OCI-LY7 (cell line): Measurements from ENCODE around the gene ABCA4. TPM values are rescaled to one million over a fixed set of nuclear protein-coding genes. Genes with fewer than 3 reads are reported as not detected.

ENCODE experiments used
- BruUV-seq: library from RNA; stranded (reverse); fragments of 400-500 nt; replicated peaks from 2 replicates; lab custom pipeline; 2021; lab: Mats Ljungman, UMichigan
- CTCF ChIA-PET: fragments of 300-600 bp; sonication (Branson Sonifier 250); formaldehyde crosslinking; loops from one replicate; lab custom pipeline; 2022; ENCODE audit warnings: antibody characterized with exemption; ENCODE audit not compliant: unreplicated experiment; lab: Charles Lee
- POLR2A ChIA-PET: fragments of 300-600 bp; sonication (Branson Sonifier 250); formaldehyde crosslinking; loops from one replicate; lab custom pipeline; 2022; ENCODE audit warnings: antibody characterized with exemption; lab: Charles Lee
- DNase-seq: peaks from one replicate; pipeline ENCODE4 v3.0.0-alpha.2; 2015; ENCODE audit warnings: low spot score
- H2AFZ ChIP-seq: fragments of 200-600 bp; sonication (generic), shearing (Covaris generic); 2 replicates; pipeline ENCODE4 v1.6.1; 2014; ENCODE audit warnings: mild to moderate bottlenecking, antibody characterized with exemption, low read length, moderate library complexity
- H3K27ac ChIP-seq: fragments of 200-600 bp; sonication (generic); 2 replicates; pipeline ENCODE4 v1.5.1; 2014; ENCODE audit warnings: mixed run types, low read depth, mild to moderate bottlenecking, moderate library complexity, low read length, inconsistent platforms; ENCODE audit not compliant: poor library complexity, severe bottlenecking
- H3K36me3 ChIP-seq: fragments of 200-600 bp; sonication (generic); 2 replicates; pipeline ENCODE4 v1.6.1; 2014; ENCODE audit warnings: mild to moderate bottlenecking, antibody characterized with exemption, low read length, moderate library complexity, mixed read lengths; ENCODE audit not compliant: insufficient read depth
- H3K4me1 ChIP-seq: fragments of 200-600 bp; sonication (generic); 2 replicates; pipeline ENCODE4 v1.5.1; 2014; ENCODE audit warnings: mild to moderate bottlenecking, low read length; ENCODE audit not compliant: insufficient read depth, poor library complexity, severe bottlenecking
- H3K4me2 ChIP-seq: fragments of 200-600 bp; sonication (generic); 2 replicates; pipeline ENCODE4 v1.6.1; 2014; ENCODE audit warnings: mild to moderate bottlenecking, low read length
- H3K4me3 ChIP-seq: fragments of 200-600 bp; sonication (generic); 2 replicates; pipeline ENCODE4 v1.5.1; 2014; ENCODE audit warnings: mild to moderate bottlenecking, low read depth, low read length; ENCODE audit not compliant: poor library complexity, severe bottlenecking
- H3K79me2 ChIP-seq: fragments of 200-600 bp; sonication (generic); 2 replicates; pipeline ENCODE4 v1.6.1; 2016; ENCODE audit warnings: low read depth, mild to moderate bottlenecking, low read length, moderate library complexity, mixed read lengths; ENCODE audit not compliant: insufficient read depth
- H3K9me2 ChIP-seq: fragments of 200-600 bp; sonication (generic); 2 replicates; pipeline ENCODE4 v1.6.1; 2016; ENCODE audit warnings: mild to moderate bottlenecking, low read length, mixed read lengths; ENCODE audit not compliant: insufficient read depth
- H3K9me3 ChIP-seq: fragments of 200-600 bp; sonication (generic); 2 replicates; pipeline ENCODE4 v1.6.1; 2014; ENCODE audit warnings: mild to moderate bottlenecking, mixed run types, low read length, mixed read lengths
- H4K20me1 ChIP-seq: fragments of 200-600 bp; sonication (generic); 2 replicates; pipeline ENCODE4 v1.6.1; 2014; ENCODE audit warnings: mild to moderate bottlenecking, antibody characterized with exemption, low read length, moderate library complexity, mixed read lengths; ENCODE audit not compliant: insufficient read depth
- EZH2phosphoT487 ChIP-seq: fragments of 200-600 bp; sonication (generic); IDR thresholded peaks from 2 replicates; pipeline ENCODE4 v1.6.1; 2018; ENCODE audit warnings: low read depth, borderline replicate concordance, mild to moderate bottlenecking, mixed run types, antibody characterized with exemption, low read length, moderate library complexity, mixed read lengths
- intact Hi-C: fragments of 100-400 bp; cut with micrococcal nuclease; formaldehyde crosslinking; loops from one replicate; pipeline ENCODE4 v1.10.0; 2022; ENCODE audit not compliant: unreplicated experiment
- total RNA-seq, 2 experiments: library from RNA; depleted of rRNA in 1 of 2; stranded (reverse); fragments of >200 nt in 1 of 2; shearing (Covaris generic) in 1 of 2; gene quantifications; 2 replicates each; pipeline ENCODE4 v1.2.3, GENCODE V29; 2014 to 2022
- TF ChIP-seq, protein P1 (sequence below): fragments of 200-600 bp; sonication (generic); conservative IDR thresholded peaks from 2 replicates; pipeline ENCODE4 v1.5.1; 2014; ENCODE audit warnings: mild to moderate bottlenecking, antibody characterized with exemption, low read length, moderate library complexity, mixed read lengths

ABCA4 gene
- total RNA-seq, 2 experiments from 2014 or later = not detected

DNA sequence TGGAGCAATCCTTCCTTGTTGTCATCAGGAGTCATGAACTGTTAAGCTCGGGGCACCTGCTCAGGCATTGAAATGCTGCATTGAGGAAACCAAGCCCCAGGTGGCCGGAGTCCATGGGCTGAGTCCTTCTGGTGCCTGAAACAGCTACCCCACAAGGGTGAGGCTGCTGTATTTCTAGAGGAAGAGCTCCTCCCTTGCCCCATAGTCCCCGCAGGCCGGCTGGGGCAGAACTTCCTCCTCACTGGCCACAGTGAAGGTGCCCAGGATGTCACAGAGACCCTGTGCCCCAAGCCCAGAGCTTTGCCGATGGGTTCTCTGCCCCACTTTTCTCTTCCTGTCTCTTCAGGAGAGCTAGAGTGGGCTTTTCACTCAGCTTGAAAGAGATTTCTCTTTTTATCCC, 130.9 kb downstream of the ABCA4 start:
- no peaks in the 10 kb centered on the region for H3K9me2 ChIP-seq
- no peaks in the 10 kb centered on the region for H3K36me3 ChIP-seq
- no peaks in the 10 kb centered on the region for H3K79me2 ChIP-seq
- BruUV-seq = no TSS peak
- ChIA-PET CTCF (no interaction called here), POLR2A (interaction anchor here (0.7 to 1.4 kb wide), 2 partner anchors 10 to 52 kb away, joined by 5 to 6 read pairs; no protein-coding TSS in a partner anchor)
- H3K4me3 ChIP-seq = no peak overlapping the region
- DNase-seq = no peak
- no peaks in the 10 kb centered on the region for H3K9me3 ChIP-seq
- no peaks in the 10 kb centered on the region for H4K20me1 ChIP-seq
- no peak overlapping the region for H3K4me2 ChIP-seq
- no peak for TF ChIP-seq EZH2phosphoT487
- TF ChIP-seq, protein P1, sequence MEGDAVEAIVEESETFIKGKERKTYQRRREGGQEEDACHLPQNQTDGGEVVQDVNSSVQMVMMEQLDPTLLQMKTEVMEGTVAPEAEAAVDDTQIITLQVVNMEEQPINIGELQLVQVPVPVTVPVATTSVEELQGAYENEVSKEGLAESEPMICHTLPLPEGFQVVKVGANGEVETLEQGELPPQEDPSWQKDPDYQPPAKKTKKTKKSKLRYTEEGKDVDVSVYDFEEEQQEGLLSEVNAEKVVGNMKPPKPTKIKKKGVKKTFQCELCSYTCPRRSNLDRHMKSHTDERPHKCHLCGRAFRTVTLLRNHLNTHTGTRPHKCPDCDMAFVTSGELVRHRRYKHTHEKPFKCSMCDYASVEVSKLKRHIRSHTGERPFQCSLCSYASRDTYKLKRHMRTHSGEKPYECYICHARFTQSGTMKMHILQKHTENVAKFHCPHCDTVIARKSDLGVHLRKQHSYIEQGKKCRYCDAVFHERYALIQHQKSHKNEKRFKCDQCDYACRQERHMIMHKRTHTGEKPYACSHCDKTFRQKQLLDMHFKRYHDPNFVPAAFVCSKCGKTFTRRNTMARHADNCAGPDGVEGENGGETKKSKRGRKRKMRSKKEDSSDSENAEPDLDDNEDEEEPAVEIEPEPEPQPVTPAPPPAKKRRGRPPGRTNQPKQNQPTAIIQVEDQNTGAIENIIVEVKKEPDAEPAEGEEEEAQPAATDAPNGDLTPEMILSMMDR = no peak
- H3K27ac ChIP-seq = no peak overlapping the region
- intact Hi-C loops = no loop called here
- no peaks in the 10 kb centered on the region for H3K4me1 ChIP-seq
- H2AFZ ChIP-seq = no peak overlapping the region

DNA sequence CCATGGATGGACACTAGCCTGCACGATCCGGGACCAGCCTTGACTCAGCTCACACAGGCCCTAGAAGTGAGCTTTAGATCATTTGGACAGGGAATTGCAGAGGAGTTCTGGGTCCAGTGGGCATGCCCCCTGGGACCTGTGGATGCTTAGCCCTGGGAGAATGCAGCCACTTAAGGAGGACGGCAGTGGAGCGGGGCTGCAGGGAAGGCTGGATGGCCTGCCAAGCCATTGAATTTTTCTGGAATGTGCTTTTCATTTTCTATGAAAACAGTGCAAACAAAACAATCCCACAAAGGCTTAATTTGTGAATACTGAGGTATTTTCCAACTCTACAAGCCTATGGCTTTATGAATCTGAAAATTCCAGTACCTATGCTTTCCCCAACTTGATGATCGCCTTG, 131.3 kb downstream of the ABCA4 start:
- ChIA-PET POLR2A (interaction anchor here (1.4 kb wide), 1 partner anchor 10 kb away, joined by 6 read pairs; no protein-coding TSS in a partner anchor), CTCF (no interaction called here)
- Histone ChIP-seq H3K4me1 (no peaks in the 10 kb centered on the region), H3K36me3 (no peaks in the 10 kb centered on the region), H2AFZ (no peak overlapping the region), H3K27ac (no peak overlapping the region), H3K4me2 (no peak overlapping the region), H3K9me2 (no peaks in the 10 kb centered on the region), H3K4me3 (no peak overlapping the region), H3K9me3 (no peaks in the 10 kb centered on the region), H4K20me1 (no peaks in the 10 kb centered on the region), H3K79me2 (no peaks in the 10 kb centered on the region)
- intact Hi-C loops = no loop called here
- no peak for DNase-seq
- BruUV-seq = no TSS peak
- TF ChIP-seq EZH2phosphoT487 = no peak
- TF ChIP-seq, protein P1 = no peak

DNA sequence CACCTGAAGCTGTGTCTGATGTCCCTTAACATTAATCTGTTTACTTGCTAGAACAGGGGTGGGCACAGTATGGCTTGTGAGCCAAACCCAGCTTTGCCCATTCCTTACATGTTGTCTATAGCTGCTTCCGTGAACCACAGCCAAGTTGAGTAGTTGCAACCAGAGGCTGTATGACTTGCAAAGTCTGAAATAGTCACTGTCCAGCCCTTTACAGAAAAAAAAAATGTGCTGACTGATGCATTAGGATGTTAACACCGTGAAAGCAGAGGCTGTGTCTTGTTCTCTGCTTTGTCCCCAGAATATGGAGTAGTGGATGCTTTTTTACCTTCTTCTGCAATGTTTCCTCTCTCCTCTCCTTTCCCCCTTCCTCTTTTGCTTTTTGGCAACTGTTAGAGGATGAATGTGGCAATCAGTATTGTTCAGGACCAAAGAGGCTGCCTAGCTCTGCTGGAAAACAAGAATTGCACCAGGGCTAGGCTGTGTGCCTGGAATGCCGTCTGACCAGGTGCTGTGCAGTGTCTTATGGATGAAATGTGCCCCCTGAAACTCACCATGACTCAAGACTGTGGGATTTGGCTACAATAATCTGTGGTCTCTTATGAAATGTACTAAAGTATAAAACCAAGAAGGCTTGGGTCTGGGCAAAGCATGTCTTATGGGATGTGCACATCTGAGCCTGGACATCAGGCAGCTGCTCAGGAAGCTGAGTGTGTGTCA, 132.2 kb downstream of the ABCA4 start:
- BruUV-seq = no TSS peak
- no peaks in the 10 kb centered on the region for H3K79me2 ChIP-seq
- no peaks in the 10 kb centered on the region for H3K4me1 ChIP-seq
- TF ChIP-seq, protein P1 = no peak
- no peak for TF ChIP-seq EZH2phosphoT487
- H3K36me3 ChIP-seq = no peaks in the 10 kb centered on the region
- H3K9me3 ChIP-seq = no peaks in the 10 kb centered on the region
- DNase-seq = no peak
- intact Hi-C loops = no loop called here
- ChIA-PET CTCF (no interaction called here), POLR2A (interaction anchor here (0.6 to 1.4 kb wide), 2 partner anchors 9 to 14 kb away, joined by 6 to 8 read pairs; no protein-coding TSS in a partner anchor)
- no peak overlapping the region for H3K27ac ChIP-seq
- H3K9me2 ChIP-seq = no peaks in the 10 kb centered on the region
- no peak overlapping the region for H3K4me2 ChIP-seq
- H4K20me1 ChIP-seq = no peaks in the 10 kb centered on the region
- no peak overlapping the region for H2AFZ ChIP-seq
- H3K4me3 ChIP-seq = no peak overlapping the region
